Glutamatergic neuron (in vitro differentiated cells): Measurements from ENCODE around the gene DPCD. TPM values are rescaled to one million over a fixed set of nuclear protein-coding genes. Genes with fewer than 3 reads are reported as not detected.

Experiments used
- DNase-seq: peaks from one replicate; pipeline ENCODE4 v3.0.0; 2022
- H3K27ac Mint-ChIP-seq: one replicate; pipeline ENCODE4 v1.8.0; 2020; ENCODE audit warnings: mild to moderate bottlenecking, mixed read lengths, inconsistent platforms; ENCODE audit not compliant: unreplicated experiment
- H3K27me3 Mint-ChIP-seq: one replicate; pipeline ENCODE4 v1.8.0; 2020; ENCODE audit warnings: mild to moderate bottlenecking, moderate library complexity, mixed read lengths, inconsistent platforms; ENCODE audit not compliant: unreplicated experiment
- H3K36me3 Mint-ChIP-seq: one replicate; pipeline ENCODE4 v1.8.0; 2020; ENCODE audit warnings: mild to moderate bottlenecking, mixed read lengths, inconsistent platforms; ENCODE audit not compliant: unreplicated experiment
- H3K4me1 Mint-ChIP-seq: one replicate; pipeline ENCODE4 v1.8.0; 2020; ENCODE audit warnings: mild to moderate bottlenecking, low read depth, mixed read lengths, inconsistent platforms; ENCODE audit not compliant: unreplicated experiment
- H3K4me3 Mint-ChIP-seq: one replicate; pipeline ENCODE4 v1.8.0; 2020; ENCODE audit warnings: mild to moderate bottlenecking, mixed read lengths, inconsistent platforms; ENCODE audit not compliant: unreplicated experiment
- H3K9me3 Mint-ChIP-seq: one replicate; pipeline ENCODE4 v1.8.0; 2020; ENCODE audit warnings: mild to moderate bottlenecking, moderate library complexity, mixed read lengths, inconsistent platforms; ENCODE audit not compliant: unreplicated experiment
- total RNA-seq: library from RNA; stranded (reverse); fragmentation: NEBNext Ultra II Directional; extraction: Animal tissue kit (Norgen Biotek cat#: 25700); gene quantifications from one replicate; pipeline ENCODE4 v1.2.1, GENCODE V29; 2021; ENCODE audit not compliant: unreplicated experiment
- TF ChIP-seq, protein P1 (sequence below): fragments of 200-600 bp; sonication (generic); IDR thresholded peaks from one replicate; pipeline ENCODE4 v1.5.0; 2021; ENCODE audit not compliant: partially characterized antibody, unreplicated experiment

The DPCD gene
- total RNA-seq, 1 donor from 2014 or later: 10.1 TPM

DNA sequence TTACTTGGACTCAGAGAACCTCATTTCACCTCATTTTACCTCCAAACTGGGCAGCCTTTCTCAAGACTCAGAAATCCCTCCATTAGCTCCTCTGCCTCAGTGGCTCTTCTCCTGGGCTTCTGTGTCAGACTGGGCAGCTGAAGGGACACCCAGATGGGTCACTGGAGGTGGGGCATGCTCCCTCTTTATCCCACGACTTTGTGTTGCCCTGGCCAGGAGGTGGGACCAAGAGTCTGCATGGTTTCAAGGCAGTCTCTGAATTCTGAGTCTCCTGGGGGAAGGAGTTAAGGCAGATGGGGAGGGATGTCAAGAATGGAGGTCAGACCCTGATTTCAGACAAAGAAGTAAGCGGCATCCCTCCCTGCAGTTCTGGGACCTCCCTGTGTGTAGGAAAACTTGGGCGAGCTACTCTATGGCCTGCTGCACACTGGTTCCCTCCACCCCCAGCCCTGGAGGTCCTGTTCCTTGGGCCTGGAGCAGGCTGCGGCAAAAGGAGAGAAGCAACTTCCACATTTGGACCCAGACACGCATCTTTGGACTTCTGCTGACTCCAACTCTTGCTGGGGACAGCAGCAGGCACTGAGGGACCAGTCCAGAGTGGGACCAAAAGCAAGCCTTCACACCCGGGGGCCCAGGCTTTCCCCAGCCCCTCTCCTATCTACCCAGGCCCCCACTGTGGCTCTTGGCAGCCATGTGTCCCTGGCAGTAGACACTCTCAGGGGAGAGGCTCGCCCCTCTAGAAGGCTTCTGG, 10.8 kb upstream of the DPCD start:
- H3K4me1 Mint-ChIP-seq: peaks cover 7% of the 10 kb centered on the region
- H3K9me3 Mint-ChIP-seq: peaks cover 2% of the 10 kb centered on the region
- H3K4me3 Mint-ChIP-seq: no peak overlapping the region
- TF ChIP-seq, protein P1, sequence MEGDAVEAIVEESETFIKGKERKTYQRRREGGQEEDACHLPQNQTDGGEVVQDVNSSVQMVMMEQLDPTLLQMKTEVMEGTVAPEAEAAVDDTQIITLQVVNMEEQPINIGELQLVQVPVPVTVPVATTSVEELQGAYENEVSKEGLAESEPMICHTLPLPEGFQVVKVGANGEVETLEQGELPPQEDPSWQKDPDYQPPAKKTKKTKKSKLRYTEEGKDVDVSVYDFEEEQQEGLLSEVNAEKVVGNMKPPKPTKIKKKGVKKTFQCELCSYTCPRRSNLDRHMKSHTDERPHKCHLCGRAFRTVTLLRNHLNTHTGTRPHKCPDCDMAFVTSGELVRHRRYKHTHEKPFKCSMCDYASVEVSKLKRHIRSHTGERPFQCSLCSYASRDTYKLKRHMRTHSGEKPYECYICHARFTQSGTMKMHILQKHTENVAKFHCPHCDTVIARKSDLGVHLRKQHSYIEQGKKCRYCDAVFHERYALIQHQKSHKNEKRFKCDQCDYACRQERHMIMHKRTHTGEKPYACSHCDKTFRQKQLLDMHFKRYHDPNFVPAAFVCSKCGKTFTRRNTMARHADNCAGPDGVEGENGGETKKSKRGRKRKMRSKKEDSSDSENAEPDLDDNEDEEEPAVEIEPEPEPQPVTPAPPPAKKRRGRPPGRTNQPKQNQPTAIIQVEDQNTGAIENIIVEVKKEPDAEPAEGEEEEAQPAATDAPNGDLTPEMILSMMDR: no peak
- peaks cover 3% of the 10 kb centered on the region for H3K36me3 Mint-ChIP-seq
- no peak overlapping the region for H3K27ac Mint-ChIP-seq
- DNase-seq: no peak
- H3K27me3 Mint-ChIP-seq: no peaks in the 10 kb centered on the region

DNA sequence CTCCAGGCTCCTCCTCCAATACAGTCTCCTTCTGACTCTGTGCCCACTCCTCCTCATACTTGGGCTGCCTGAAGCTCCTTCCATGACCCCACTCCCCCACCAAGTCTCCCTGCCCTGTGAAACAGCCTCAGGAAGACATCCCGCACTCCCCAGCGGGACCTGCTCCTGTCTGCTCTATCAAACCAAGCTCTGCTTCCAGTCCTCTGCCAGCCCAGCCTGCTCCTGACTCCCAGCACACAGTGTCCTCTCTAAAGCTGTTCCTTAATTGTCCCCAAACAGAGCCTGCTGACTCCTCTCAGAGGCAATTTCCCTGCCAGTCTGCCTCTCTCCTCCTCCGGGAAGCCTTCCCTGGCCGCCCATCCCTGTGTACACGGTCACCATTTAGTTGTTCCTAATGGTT, 9.9 kb upstream of the DPCD start:
- TF ChIP-seq, protein P1: no peak
- H3K4me3 Mint-ChIP-seq: peak overlapping the region; percentile 6
- peaks cover 7% of the 10 kb centered on the region for H3K4me1 Mint-ChIP-seq
- H3K9me3 Mint-ChIP-seq: peaks cover 2% of the 10 kb centered on the region
- H3K27me3 Mint-ChIP-seq: no peaks in the 10 kb centered on the region
- H3K36me3 Mint-ChIP-seq: no peaks in the 10 kb centered on the region
- no peak for DNase-seq
- H3K27ac Mint-ChIP-seq: no peak overlapping the region

DNA sequence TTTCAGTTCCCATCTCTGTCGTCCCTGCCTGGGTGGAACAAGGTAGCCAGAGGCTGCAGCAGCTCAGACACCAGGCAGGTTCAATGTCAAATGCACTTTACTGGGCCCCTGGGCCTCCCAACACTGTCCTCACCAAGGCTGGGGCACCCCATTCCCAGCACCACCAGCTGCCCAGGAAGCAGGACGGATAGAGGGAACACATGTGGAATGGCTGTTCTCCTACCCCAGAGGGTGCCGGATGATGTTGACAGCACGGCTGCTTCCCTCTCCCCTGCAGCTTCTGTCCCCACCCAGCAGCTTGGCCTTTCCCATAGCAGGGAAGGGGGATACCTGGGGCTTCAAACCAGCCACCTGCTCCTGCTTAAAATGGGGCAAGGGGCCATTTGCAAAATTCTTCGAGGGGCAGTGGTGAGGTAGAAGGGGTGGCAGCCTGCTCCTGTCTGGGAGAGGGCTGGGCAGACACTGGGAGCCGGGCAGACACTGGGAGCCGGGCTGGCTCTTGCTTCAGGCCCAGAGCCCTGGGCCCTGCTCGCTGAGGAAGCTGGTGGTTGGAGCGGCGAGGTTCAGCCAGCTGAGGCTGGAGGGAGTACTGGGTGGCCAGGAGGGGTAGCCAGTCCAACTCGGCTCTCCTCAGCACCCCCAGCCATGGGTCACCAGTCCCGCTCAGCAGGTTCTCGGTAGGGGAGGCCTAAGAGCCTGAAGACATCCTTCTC, 9.2 kb upstream of the DPCD start:
- TF ChIP-seq, protein P1: no peak
- Mint-ChIP-seq H3K36me3 (no peaks in the 10 kb centered on the region), H3K9me3 (peaks cover 2% of the 10 kb centered on the region), H3K4me1 (peaks cover 7% of the 10 kb centered on the region), H3K4me3 (no peak overlapping the region), H3K27me3 (no peaks in the 10 kb centered on the region), H3K27ac (no peak overlapping the region)
- no peak for DNase-seq

DNA sequence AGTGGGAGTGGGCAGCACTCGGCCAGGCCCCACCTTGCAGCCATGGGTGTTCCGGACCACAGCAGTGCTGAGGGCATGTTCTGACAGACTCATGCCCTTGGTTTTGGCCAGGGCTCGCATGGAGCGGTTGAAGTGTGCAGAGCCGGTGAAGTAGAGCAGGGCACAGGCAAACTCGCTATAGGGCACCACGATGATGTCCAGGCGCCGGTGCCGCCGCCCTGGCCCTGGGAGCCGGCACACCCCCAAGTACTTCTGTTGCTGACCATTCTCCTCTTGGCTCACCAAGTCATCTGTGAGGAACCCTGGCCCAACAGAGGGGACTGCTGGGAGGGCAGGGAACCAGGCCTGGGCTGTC, 8.6 kb upstream of the DPCD start:
- Mint-ChIP-seq H3K36me3 (no peaks in the 10 kb centered on the region), H3K9me3 (peaks cover 2% of the 10 kb centered on the region), H3K27me3 (no peaks in the 10 kb centered on the region), H3K27ac (no peak overlapping the region), H3K4me3 (no peak overlapping the region), H3K4me1 (peaks cover 6% of the 10 kb centered on the region)
- DNase-seq: no peak
- TF ChIP-seq, protein P1: no peak
